ENCODE results near the gene ZNF423. TPM values are rescaled to one million over a fixed set of nuclear protein-coding genes. Genes with fewer than 3 reads are reported as not detected.

The ZNF423 gene
- total RNA-seq, 2 experiments from 2014 or later = not detected

DNA sequence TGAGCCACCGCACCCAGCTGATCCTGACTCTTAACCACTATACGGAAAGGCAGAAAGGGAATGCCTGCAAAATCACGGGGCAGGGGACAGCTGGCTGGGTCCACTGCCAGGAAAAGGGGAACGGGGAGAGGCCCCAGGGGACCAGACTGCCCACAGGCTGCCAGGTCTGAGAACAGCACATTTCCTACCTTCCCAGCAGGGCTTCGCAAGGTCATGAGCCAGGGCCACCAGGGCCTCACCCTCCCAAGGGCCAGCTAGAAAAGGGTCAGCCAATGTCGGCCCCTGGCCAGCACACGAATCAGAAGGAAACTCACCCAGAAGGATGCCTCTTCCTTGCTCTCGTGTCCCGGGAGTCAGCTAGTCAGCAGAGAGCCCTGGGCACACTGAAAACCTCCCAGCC, 118.4 kb downstream of the ZNF423 start:
- ChIA-PET POLR2A (no interaction called here), CTCF (no interaction called here)
- Mint-ChIP-seq H3K4me3 (no peak overlapping the region), H3K36me3 (ENCODE audit: low read depth) (no peaks in the 10 kb centered on the region), H3K4me1 (ENCODE audit: low read depth) (no peaks in the 10 kb centered on the region), H3K27ac (no peak overlapping the region), H3K9me3 (no peaks in the 10 kb centered on the region), H3K27me3 (no peaks in the 10 kb centered on the region)
- no peak for DNase-seq
- intact Hi-C loops (cut with micrococcal nuclease) = no loop called here
- TF ChIP-seq, protein P1, sequence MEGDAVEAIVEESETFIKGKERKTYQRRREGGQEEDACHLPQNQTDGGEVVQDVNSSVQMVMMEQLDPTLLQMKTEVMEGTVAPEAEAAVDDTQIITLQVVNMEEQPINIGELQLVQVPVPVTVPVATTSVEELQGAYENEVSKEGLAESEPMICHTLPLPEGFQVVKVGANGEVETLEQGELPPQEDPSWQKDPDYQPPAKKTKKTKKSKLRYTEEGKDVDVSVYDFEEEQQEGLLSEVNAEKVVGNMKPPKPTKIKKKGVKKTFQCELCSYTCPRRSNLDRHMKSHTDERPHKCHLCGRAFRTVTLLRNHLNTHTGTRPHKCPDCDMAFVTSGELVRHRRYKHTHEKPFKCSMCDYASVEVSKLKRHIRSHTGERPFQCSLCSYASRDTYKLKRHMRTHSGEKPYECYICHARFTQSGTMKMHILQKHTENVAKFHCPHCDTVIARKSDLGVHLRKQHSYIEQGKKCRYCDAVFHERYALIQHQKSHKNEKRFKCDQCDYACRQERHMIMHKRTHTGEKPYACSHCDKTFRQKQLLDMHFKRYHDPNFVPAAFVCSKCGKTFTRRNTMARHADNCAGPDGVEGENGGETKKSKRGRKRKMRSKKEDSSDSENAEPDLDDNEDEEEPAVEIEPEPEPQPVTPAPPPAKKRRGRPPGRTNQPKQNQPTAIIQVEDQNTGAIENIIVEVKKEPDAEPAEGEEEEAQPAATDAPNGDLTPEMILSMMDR (IDR thresholded peaks at IDR 0.05) = no peak
- no peak for ATAC-seq

DNA sequence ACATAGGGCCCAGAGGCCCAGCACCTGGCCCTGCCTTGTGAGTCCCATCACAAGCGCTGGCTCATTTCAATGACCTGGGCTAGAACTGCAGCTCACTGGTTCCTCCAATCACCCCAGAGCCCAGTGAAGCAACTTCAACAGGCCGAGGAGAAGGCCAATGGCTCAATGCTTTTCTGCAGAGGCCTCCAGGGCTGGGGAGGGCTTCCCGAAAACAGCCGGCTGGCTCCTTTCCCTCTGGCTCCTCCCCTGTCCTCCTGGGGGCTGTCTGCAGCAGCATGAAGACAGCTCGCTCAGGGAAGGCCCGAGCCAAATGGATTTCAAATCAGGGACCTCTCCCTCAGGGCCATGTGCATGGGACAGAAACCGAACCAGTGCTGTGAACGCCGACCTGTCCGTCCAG, 121.6 kb downstream of the ZNF423 start:
- no peaks in the 10 kb centered on the region for H3K36me3 Mint-ChIP-seq (ENCODE audit: low read depth)
- no peaks in the 10 kb centered on the region for H3K27me3 Mint-ChIP-seq
- H3K27ac Mint-ChIP-seq = no peak overlapping the region
- no peak for DNase-seq
- intact Hi-C loops (cut with micrococcal nuclease) = no loop called here
- TF ChIP-seq, protein P1 (IDR thresholded peaks at IDR 0.05) = no peak
- no peak overlapping the region for H3K4me3 Mint-ChIP-seq
- H3K4me1 Mint-ChIP-seq (ENCODE audit: low read depth) = no peaks in the 10 kb centered on the region
- POLR2A ChIA-PET = no interaction called here
- ATAC-seq = no peak
- CTCF ChIA-PET = no interaction called here
- peaks cover 11% of the 10 kb centered on the region for H3K9me3 Mint-ChIP-seq

DNA sequence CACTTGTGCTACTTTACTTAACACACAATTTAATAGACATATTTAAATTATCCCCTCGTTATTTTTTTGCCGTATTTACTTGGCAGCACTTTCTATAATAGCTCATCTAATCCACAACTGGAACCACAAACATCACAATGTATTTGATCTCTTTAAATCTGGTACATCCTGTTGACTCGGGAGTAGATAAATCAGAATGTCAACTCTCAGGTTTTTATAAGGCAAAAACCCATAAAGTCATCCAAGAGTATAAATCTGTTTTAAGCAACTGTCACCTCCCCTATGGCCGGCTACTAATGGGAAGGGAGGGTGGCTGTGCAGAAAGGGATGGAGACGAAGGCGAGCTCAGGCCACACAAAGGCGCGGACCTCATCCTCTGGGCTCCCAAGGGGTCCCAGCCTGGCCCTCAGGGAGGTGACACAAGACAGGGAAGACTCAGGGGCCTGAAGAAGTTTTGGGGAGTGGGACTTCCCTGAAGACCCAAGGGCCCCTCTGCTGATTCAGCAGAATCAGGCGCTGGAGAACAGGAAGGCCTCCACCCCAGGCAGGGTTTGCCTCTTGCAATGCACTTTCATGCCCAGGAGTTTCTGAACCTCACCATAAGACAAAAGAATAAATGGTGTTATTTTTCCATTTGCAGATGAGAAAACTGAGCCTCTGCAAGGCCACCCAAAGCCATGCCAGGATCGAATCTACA, 122.5 kb downstream of the ZNF423 start:
- ChIA-PET POLR2A (no interaction called here), CTCF (no interaction called here)
- no peak for ATAC-seq
- Mint-ChIP-seq H3K4me1 (ENCODE audit: low read depth) (no peaks in the 10 kb centered on the region), H3K27me3 (no peaks in the 10 kb centered on the region), H3K27ac (no peak overlapping the region), H3K36me3 (ENCODE audit: low read depth) (no peaks in the 10 kb centered on the region), H3K4me3 (no peak overlapping the region), H3K9me3 (peaks cover 11% of the 10 kb centered on the region)
- TF ChIP-seq, protein P1 (IDR thresholded peaks at IDR 0.05) = no peak
- DNase-seq = no peak
- intact Hi-C loops (cut with micrococcal nuclease) = no loop called here

DNA sequence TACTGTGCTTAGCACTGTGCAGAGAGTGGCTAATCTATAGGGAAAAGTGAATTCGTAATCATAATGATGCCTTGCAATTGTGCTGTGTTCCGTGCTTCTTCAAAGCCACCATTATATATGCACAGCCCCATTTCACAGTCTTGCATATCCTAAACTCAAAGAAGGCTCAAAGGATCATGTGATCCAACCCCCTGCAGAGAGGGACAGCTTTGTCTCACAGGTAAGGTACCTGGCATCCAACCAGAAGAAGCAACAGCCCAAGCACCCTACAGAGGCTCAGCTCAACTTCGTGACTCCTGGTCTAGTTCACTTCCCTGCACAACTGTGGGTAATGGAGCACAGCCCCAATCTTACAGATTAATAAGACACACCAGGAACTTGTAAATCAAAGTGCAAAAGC, 124.0 kb downstream of the ZNF423 start:
- ChIA-PET CTCF (no interaction called here), POLR2A (no interaction called here)
- no peaks in the 10 kb centered on the region for H3K27me3 Mint-ChIP-seq
- intact Hi-C loops (cut with micrococcal nuclease) = no loop called here
- no peaks in the 10 kb centered on the region for H3K36me3 Mint-ChIP-seq (ENCODE audit: low read depth)
- DNase-seq (no peak), ATAC-seq (no peak)
- TF ChIP-seq, protein P1 (IDR thresholded peaks at IDR 0.05) = no peak
- H3K9me3 Mint-ChIP-seq = peaks cover 11% of the 10 kb centered on the region
- H3K27ac Mint-ChIP-seq = no peak overlapping the region
- H3K4me3 Mint-ChIP-seq = no peak overlapping the region
- no peaks in the 10 kb centered on the region for H3K4me1 Mint-ChIP-seq (ENCODE audit: low read depth)

DNA sequence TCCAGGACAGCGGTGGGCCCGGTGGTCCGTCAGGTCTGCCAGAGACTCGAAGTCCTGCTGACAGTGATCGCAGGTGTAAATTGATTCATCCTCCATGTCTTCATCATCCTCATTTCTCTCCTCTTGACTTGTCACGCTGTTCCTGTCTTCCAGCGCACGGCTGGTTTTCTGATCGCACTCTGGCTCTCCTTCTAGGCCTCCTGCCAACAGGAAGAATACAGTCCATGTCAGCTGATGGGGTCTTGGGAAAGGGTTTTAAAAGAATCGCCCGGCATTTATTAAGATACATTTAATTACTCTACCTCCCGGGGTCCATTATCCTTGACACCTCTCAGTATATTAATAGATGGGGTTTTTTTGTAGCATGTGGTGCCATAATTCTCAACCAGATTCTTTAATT, 125.1 kb downstream of the ZNF423 start:
- no peaks in the 10 kb centered on the region for H3K36me3 Mint-ChIP-seq (ENCODE audit: low read depth)
- H3K27ac Mint-ChIP-seq = no peak overlapping the region
- H3K9me3 Mint-ChIP-seq = peaks cover 11% of the 10 kb centered on the region
- intact Hi-C loops (cut with micrococcal nuclease) = no loop called here
- no peak overlapping the region for H3K4me3 Mint-ChIP-seq
- ChIA-PET CTCF (no interaction called here), POLR2A (no interaction called here)
- no peaks in the 10 kb centered on the region for H3K27me3 Mint-ChIP-seq
- no peak for ATAC-seq
- no peak for DNase-seq
- H3K4me1 Mint-ChIP-seq (ENCODE audit: low read depth) = no peaks in the 10 kb centered on the region
- TF ChIP-seq, protein P1 (IDR thresholded peaks at IDR 0.05) = no peak

All from activated CD8-positive, alpha-beta T cell treated with anti-CD3 and anti-CD28 coated beads for 36 hours (primary cell).